Astrocyte (in vitro differentiated cells and primary cell): ENCODE data around the gene HBG2.

Source experiments
- CTCF ChIP-seq: IDR thresholded peaks from 2 replicates; pipeline ENCODE4 v1.5.1; 2011; ENCODE audit warnings: low read depth, mild to moderate bottlenecking, inconsistent platforms, low read length, moderate library complexity; ENCODE audit not compliant: insufficient read depth
- EZH2 ChIP-seq: IDR thresholded peaks from 2 replicates; pipeline ENCODE4 v1.6.1; 2012; ENCODE audit warnings: mild to moderate bottlenecking, low read length, inconsistent platforms; ENCODE audit not compliant: insufficient read depth

GRCh38 chr11:5231111-5231510 is 23.5 kb downstream of the HBG2 start:
- TF ChIP-seq CTCF: no peak
- TF ChIP-seq EZH2: no peak
